Neutrophil (primary cell): ENCODE measurements around the gene C1orf52.

Experiments used
- H3K27ac ChIP-seq: fragments of 200-600 bp; sonication (generic); 2 replicates; pipeline ENCODE4 v1.5.1; 2016; ENCODE audit warnings: mild to moderate bottlenecking, moderate library complexity
- H3K27me3 ChIP-seq: fragments of 200-600 bp; sonication (generic); 2 replicates; pipeline ENCODE4 v1.6.0; 2016; ENCODE audit warnings: mild to moderate bottlenecking
- H3K36me3 ChIP-seq: fragments of 200-600 bp; sonication (generic); 2 replicates; pipeline ENCODE4 v1.5.1; 2017
- H3K4me1 ChIP-seq, 2 experiments: fragments of 200-600 bp in 1 of 2; sonication (generic) in 1 of 2; 1 replicate in 1 of 2; 2 replicates in 1 of 2; pipeline versions ENCODE4 v1.5.1 to v1.6.1; 2013 to 2016; ENCODE audit warnings: low read depth in 1 of 2, low read length in 1 of 2, mild to moderate bottlenecking in 1 of 2, moderate library complexity in 1 of 2; ENCODE audit not compliant: control insufficient read depth in 1 of 2, insufficient read depth in 1 of 2
- H3K4me3 ChIP-seq, 2 experiments: fragments of 200-600 bp in 1 of 2; sonication (generic) in 1 of 2; 1 replicate in 1 of 2; 2 replicates in 1 of 2; pipeline ENCODE4 v1.5.1; 2013 to 2016; ENCODE audit warnings: low read depth in 1 of 2, low read length in 1 of 2, mild to moderate bottlenecking in 1 of 2, moderate library complexity in 1 of 2
- H3K9me3 ChIP-seq: fragments of 200-600 bp; sonication (generic); 2 replicates; pipeline ENCODE4 v1.5.1; 2016
- CTCF ChIP-seq: fragments of 200-600 bp; sonication (generic); IDR thresholded peaks from 2 replicates; pipeline ENCODE4 v1.5.1; 2016; ENCODE audit warnings: antibody characterized with exemption

C1orf52 gene

GRCh38 chr1:85200463-85201339, 58.8 kb downstream of the C1orf52 start, which contains the start of gene SYDE2:
TSS of gene SYDE2 (minus strand) at chr1:85201016. CDS start at chr1:85200996, 20 bp downstream.
- no peaks in the 10 kb centered on the region for H3K36me3 ChIP-seq
- H3K4me3 ChIP-seq, result peak within 1 kb of the TSS; percentile 32 to 67
- no peaks in the 10 kb centered on the region for H3K9me3 ChIP-seq
- H3K4me1 ChIP-seq, result peaks cover 14 to 22% of the 10 kb centered on the region in 2 experiments
- H3K27me3 ChIP-seq, result peaks cover 95% of the 10 kb centered on the region
- H3K27ac ChIP-seq, result no peak within 1 kb of the TSS
- TF ChIP-seq CTCF, result no peak
